ENCODE results near the gene LDLR. TPM values are rescaled to one million over a fixed set of nuclear protein-coding genes. Genes with fewer than 3 reads are reported as not detected.
A peak's percentile ranks its signal among the peaks of the same experiment; 100 is the strongest.
"Not testable (repeated sequence)": the region's sequence is repeated elsewhere in the genome, so short reads cannot be mapped to it uniquely, and the experiment has no call there.

LDLR gene
- total RNA-seq, 1 donor from 2014 or later = 81.5 TPM

DNA sequence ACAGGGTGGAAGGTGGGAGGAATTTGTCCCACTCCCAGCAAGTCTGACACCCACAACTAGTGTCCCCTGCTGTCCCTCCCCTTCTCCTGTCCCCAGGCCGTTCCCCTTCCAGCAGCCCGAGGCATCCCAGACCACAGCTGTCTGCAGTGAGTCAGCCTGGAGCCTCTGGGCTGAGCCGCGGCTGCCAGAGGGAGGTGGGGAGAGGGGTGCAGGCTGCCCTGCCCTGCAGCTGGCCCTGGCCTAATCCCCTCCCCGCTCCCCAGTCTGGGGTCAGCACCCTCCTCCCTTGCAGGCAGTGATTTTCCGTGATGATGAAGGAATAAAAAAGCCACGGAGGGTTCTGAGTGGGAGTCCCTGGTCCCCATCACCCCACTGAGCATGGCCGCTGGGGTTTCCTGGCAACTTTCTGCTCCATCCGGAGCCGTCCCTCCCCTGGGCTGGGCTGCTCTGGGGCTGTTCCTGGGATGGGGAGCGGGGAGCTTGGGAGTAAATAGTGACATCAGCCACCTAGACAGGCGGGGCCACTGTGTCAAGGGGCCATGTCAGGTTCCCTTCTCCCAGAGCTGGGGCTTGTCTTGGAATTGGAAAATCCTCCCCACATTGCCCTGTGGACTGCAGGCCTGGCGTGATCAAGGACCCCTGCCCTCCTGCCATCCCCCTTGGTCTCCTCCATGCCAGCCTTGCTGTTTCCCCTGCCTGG, 49.5 kb downstream of the LDLR start:
- DNase-seq (ENCODE audit: low read depth in 2 of 2) = peak; percentile 56 to 76

GRCh38 chr19:11140023-11140538, 50.8 kb downstream of the LDLR start:
- not testable (repeated sequence) for DNase-seq (ENCODE audit: low read depth in 2 of 2)

GRCh38 chr19:11140896-11141295, 51.6 kb downstream of the LDLR start:
- no peak for DNase-seq (ENCODE audit: low read depth in 2 of 2)

- DNase-seq (ENCODE audit: low read depth in 2 of 2) = peak in 1 of 2 donors; percentile 39
Observed at GRCh38 chr19:11141937-11142527, 52.8 kb downstream of the LDLR start.

DNA sequence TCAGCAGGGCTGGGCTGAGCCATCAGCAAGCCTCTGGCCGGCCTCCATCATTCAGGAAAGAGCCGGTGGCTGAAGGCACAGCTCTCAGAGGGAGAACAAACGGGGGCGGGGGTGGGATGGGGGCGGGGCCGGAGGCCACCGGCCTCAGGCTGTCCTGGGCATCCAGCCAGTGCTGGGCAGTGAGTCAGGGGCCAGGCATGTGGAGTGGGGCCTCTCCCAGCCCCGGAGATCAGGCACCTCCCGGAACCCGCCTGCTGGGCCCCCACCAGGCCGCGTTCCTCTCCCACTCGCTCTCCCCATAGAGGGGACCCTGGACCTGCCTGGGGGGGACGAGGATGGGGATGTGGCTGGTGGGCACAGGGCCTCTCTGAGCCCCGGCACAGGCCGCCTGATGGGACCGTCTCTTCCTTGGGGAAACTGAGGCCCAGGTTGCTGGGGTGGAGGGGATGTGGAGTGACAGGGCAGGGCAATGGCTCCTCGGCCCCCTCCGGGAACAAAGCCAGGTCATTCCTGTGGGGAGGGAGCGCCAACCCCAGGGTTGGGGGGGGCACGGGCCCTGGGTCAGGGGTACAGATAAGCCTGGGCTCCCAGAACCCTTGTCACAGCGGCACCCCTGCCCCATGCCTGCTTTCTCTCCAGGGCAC, 53.4 kb downstream of the LDLR start:
- DNase-seq (ENCODE audit: low read depth in 2 of 2) = peak; percentile 95 to 97

GRCh38 chr19:11145536-11145924, 56.3 kb downstream of the LDLR start:
- DNase-seq (ENCODE audit: low read depth in 2 of 2) = no peak

DNA sequence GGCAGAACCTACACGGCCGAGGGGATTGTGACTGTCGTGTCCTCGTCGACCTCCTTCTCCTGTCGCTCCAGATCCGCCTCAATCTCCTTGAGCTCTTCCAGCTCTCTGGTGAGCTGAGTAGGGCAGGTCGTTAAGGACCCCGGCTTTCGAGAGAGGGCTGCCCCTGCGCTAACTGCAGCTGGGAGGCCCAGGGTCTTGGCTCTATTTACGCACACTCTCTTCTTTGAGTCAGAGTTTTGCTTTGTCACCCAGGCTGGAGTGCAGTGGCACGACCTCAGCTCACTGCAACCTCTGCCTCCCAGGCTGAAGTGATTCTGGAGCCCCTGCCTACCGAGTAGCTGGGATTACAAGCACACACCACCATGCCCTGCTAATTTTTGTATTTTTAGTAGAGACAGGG, 58.7 kb downstream of the LDLR start:
- DNase-seq (ENCODE audit: low read depth in 2 of 2) = no peak

- no peak for DNase-seq (ENCODE audit: low read depth in 2 of 2)
Observed at GRCh38 chr19:11151181-11151580, 61.9 kb downstream of the LDLR start.

DNA sequence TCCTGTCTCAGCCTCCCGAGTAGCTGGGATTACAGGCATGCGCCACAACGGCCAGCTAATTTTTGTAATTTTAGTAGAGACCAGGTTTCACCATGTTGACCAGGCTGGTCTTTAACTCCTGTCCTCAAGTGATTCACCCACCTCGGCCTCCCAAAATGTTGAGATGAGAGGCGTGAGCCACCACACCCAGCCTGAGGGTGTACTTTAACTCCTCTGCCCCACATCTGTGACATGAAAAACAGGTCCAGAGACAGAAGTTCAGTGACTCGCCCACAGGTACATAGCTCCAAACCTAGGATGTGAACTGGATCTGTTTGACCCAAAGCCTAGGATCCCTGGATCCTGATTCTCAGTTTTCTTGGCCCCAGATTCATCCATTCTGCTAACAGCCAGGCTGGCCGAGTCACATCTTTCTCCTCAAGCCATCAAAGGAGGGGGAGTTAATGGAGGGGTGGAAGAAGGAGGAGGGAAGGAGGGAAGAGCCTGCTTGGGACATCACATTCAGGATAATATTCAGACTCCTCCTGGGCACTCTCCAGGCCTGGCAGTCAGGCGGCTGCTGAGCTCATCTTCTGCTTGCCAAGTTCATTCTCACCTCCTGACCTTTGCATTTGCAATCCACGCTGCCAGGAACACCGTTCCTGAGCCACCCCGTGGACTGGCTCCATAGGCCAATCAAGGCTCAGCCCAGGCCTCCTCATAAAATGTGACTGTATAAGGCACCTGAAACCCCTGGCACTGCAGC, 63.2 kb downstream of the LDLR start:
- peak; percentile 79 to 93 for DNase-seq (ENCODE audit: low read depth in 2 of 2)

GRCh38 chr19:11154683-11155047, 65.4 kb downstream of the LDLR start:
- DNase-seq (ENCODE audit: low read depth in 2 of 2) = no peak

- DNase-seq (ENCODE audit: low read depth in 2 of 2) = peak; percentile 99
Observed at GRCh38 chr19:11155373-11156120, 66.3 kb downstream of the LDLR start, which contains the start of gene SPC24. Gene SPC24 (minus strand): TSS chr19:11155782. CDS start chr19:11155776, 6 bp downstream.

DNA sequence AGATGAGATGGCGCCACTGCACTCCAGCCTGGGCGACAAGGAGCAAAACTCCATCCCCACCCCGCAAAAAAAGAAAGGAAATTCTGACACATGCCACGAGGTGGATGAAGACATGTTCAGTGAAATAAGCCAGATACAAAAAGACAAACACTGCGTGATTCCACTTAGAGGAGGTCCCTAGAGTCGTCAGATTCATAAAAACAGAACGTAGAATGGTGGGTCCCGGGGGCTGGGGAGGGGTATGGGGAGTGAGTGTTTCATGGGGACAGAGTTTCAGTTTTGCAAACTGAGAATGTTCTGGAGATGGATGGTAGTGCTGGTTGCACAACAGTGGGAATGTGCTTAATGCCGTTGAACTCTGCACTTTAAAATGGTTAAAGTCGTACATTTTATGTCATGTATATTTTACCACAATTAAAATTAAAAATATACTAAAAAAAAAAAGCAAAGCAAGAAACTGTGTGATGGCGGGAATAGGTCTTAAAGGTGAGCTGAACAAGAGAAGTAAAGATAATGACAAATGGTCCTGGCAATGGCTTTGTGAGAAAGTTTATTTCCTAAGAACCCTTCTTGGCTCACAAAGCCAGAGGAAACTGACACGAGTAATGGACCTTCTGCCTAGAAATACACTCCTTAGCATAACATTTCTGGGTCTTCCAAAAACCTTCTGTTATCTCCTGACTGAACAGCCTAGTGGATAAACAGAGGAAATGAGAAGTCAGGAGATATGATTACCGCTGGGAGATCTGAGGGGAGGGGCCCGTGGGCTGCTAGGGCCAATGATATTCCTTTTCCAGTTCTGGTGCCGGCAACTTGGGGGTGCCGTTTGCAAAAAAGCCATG, 70.6 kb downstream of the LDLR start:
- peak; percentile 47 to 66 for DNase-seq (ENCODE audit: low read depth in 2 of 2)

- DNase-seq (ENCODE audit: low read depth in 2 of 2) = not testable (repeated sequence)
Observed at GRCh38 chr19:11160440-11160768, 71.1 kb downstream of the LDLR start.

DNA sequence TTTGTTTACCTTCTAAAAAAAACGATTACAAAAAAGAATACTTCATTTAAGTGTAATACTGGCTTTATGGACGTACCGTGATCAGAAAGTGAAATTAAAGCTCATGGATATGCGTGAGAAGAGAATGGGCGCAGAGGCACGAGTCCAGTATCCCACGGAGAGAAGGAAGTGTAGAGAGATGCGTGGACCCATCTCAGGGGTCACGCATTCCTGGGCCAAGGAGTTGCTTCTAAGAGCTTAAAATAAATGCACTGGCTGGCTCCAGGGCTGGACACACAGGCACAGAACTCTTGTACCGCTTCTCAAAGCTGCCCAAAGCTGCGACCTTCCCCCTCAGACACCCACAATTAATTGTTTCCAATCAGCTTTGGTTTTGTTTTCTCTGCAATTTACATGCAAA, 75.0 kb downstream of the LDLR start:
- DNase-seq (ENCODE audit: low read depth in 2 of 2) = no peak

DNA sequence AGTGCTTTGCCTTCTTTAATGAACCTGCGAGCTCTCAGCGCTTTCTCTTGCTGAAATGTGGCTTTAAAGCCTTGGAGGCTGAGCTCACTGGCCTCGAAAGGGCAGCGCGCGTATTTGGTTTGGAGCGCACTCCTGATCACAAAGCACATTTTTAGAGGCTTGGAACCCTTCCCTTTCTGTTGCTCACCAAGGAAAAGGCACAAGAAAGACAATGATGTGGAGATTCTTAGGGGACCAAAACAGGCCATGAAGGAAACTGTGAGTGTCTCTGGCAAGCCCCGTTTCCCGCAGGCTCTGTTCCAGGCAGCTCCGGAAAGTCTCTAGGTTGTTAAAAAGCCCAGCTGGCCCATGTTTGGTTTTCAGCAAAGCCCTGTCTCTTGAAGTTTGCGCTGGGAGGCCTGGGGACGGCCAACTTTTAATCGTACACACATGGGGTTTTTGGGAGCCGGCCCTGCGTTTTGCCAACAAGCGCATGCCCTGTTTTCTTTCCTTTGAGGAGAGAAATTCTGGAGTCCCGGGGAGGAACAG, 75.7 kb downstream of the LDLR start:
- peak; percentile 50 to 59 for DNase-seq (ENCODE audit: low read depth in 2 of 2)

- peak in 1 of 2 donors; percentile 39 for DNase-seq (ENCODE audit: low read depth in 2 of 2)
Observed at GRCh38 chr19:11165486-11166030, 76.3 kb downstream of the LDLR start.

DNA sequence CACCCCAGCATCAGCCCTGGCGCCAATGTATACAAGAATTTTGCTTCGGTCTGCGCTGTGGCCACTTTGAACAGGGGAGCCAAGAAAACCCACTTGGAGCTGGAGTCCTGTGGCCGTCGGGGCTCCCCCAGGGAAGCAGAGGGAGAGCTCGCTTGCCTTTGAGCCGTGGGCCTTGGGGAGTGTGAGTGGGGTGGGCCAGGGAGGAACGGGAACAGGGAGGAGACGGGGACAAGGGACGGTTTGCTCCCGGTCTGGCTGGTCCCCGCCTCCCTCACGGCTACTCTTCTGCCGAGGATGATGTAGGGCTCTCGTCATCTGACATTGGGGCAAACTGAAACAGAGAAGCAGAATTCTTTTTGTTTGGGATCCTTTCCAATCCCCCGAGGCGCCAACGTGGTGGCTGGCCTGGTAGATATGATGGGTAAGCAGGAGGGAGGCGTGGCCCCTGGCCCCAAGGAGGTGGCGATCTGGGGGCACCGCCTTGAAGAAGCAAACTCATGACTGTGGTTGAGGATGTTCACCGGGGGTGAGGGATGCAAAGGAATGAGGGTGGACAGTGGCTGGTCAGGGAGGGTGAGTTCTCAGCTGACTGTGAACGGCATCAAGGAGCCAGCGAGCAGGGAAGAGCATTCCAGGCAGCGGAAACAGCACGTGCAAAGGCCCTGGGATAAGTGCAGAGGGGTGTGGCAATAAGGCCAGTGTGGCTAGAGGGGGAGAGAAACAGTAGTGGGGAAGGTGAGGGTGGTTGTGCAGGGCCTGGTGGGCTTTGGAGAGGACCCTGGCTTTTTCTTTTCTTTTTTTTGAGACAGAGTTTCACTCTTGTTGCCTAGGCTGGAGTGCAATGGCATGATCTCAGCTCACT, 77.2 kb downstream of the LDLR start:
- no peak for DNase-seq (ENCODE audit: low read depth in 2 of 2)

GRCh38 chr19:11168568-11168967, 79.3 kb downstream of the LDLR start:
- DNase-seq (ENCODE audit: low read depth in 2 of 2) = peak; percentile 93 to 98

Data from lung microvascular endothelial cell (primary cell).